SHP77 (cell line): Measurements from ENCODE around the gene CLCN6.

Experiments
- DNase-seq, 2 experiments: peaks; one replicate each; lab custom pipeline; 2025; lab: John Stamatoyannopoulos, UW

The CLCN6 gene

GRCh38 chr1:11779715-11780379 is 26.1 kb upstream of the CLCN6 start:
- DNase-seq = no peak

- DNase-seq = no peak
These were observed 25.4 kb upstream of the CLCN6 start for GRCh38 chr1:11780380-11781147.

GRCh38 chr1:11781297-11781696 is 24.7 kb upstream of the CLCN6 start:
- no peak for DNase-seq

- DNase-seq = no peak
These were observed 23.8 kb upstream of the CLCN6 start for GRCh38 chr1:11782127-11782708.

GRCh38 chr1:11783556-11783955 is 22.4 kb upstream of the CLCN6 start:
- no peak for DNase-seq

- DNase-seq = no peak
These were observed 21.6 kb upstream of the CLCN6 start for GRCh38 chr1:11784256-11784992.

GRCh38 chr1:11784993-11785769 is 20.8 kb upstream of the CLCN6 start:
- DNase-seq = peak; percentile 19 to 49

- no peak for DNase-seq
These were observed 19.8 kb upstream of the CLCN6 start for GRCh38 chr1:11786168-11786567.

- DNase-seq = no peak
These were observed 18.7 kb upstream of the CLCN6 start for GRCh38 chr1:11787251-11787803.

- DNase-seq = no peak
These were observed 18.1 kb upstream of the CLCN6 start for GRCh38 chr1:11787804-11788436.

- no peak for DNase-seq
These were observed 17.4 kb upstream of the CLCN6 start for GRCh38 chr1:11788549-11789053.

- no peak for DNase-seq
These were observed 16.6 kb upstream of the CLCN6 start for GRCh38 chr1:11789126-11790067.

GRCh38 chr1:11790101-11790879 is 15.7 kb upstream of the CLCN6 start:
- DNase-seq = no peak

- peak; percentile 13 to 48 for DNase-seq
These were observed 14.9 kb upstream of the CLCN6 start for GRCh38 chr1:11790880-11791715.

GRCh38 chr1:11792106-11792505 is 13.9 kb upstream of the CLCN6 start:
- DNase-seq = no peak

GRCh38 chr1:11793819-11794218 is 12.2 kb upstream of the CLCN6 start:
- DNase-seq = no peak

GRCh38 chr1:11794446-11795237 is 11.3 kb upstream of the CLCN6 start:
- DNase-seq = no peak
